NCI-H146 treated with DMSO at 0.1 percent for 48 hours (cell line): ENCODE measurements around the gene PPP1CC.
A peak's percentile ranks its signal among the peaks of the same experiment; 100 is the strongest.
"Not testable (repeated sequence)": the region's sequence is repeated elsewhere in the genome, so short reads cannot be mapped to it uniquely, and the experiment has no call there.

Experiments used
- DNase-seq: peaks from one replicate; lab custom pipeline; 2025; ENCODE audit not compliant: unreplicated experiment; lab: John Stamatoyannopoulos, UW

Gene PPP1CC

GRCh38 chr12:110756611-110757010 lies 13.9 kb upstream of the PPP1CC start:
- no peak for DNase-seq

GRCh38 chr12:110754101-110754793 lies 11.6 kb upstream of the PPP1CC start:
- no peak for DNase-seq

GRCh38 chr12:110750784-110751461 lies 8.2 kb upstream of the PPP1CC start:
- DNase-seq, result no peak

GRCh38 chr12:110746550-110746949 lies 3.9 kb upstream of the PPP1CC start:
- no peak for DNase-seq

- DNase-seq, result no peak
Measured at GRCh38 chr12:110745542-110746284, 3.0 kb upstream of the PPP1CC start.

- DNase-seq, result no peak
Measured at GRCh38 chr12:110744601-110745264, 2.0 kb upstream of the PPP1CC start.

- no peak for DNase-seq
Measured at GRCh38 chr12:110744151-110744571, 1.5 kb upstream of the PPP1CC start.

- DNase-seq, result no peak
Measured at GRCh38 chr12:110743571-110744093, 941 bp upstream of the PPP1CC start.

GRCh38 chr12:110742096-110742717 lies 484 bp downstream of the PPP1CC start:
- peak; percentile 53 for DNase-seq

- no peak for DNase-seq
Measured at GRCh38 chr12:110741341-110742095, 1.2 kb downstream of the PPP1CC start.

- DNase-seq, result no peak
Measured at GRCh38 chr12:110739894-110740293, 2.8 kb downstream of the PPP1CC start.

- DNase-seq, result no peak
Measured at GRCh38 chr12:110739488-110739887, 3.2 kb downstream of the PPP1CC start.

GRCh38 chr12:110737532-110737931 lies 5.2 kb downstream of the PPP1CC start:
- DNase-seq, result no peak

GRCh38 chr12:110737016-110737415 lies 5.7 kb downstream of the PPP1CC start:
- not testable (repeated sequence) for DNase-seq

- DNase-seq, result no peak
Measured at GRCh38 chr12:110733900-110734299, 8.8 kb downstream of the PPP1CC start.

- DNase-seq, result no peak
Measured at GRCh38 chr12:110733089-110733715, 9.5 kb downstream of the PPP1CC start.

- no peak for DNase-seq
Measured at GRCh38 chr12:110732572-110732971, 10.1 kb downstream of the PPP1CC start.

- DNase-seq, result no peak
Measured at GRCh38 chr12:110731479-110731878, 11.2 kb downstream of the PPP1CC start.

- no peak for DNase-seq
Measured at GRCh38 chr12:110728628-110729027, 14.1 kb downstream of the PPP1CC start.
